ENCODE data around the gene TSNAXIP1. TPM values are rescaled to one million over a fixed set of nuclear protein-coding genes. Genes with fewer than 3 reads are reported as not detected.

Gene TSNAXIP1
- total and polyA plus RNA-seq, 2 experiments from 2014 or later: 3.1 to 5.8 TPM

DNA sequence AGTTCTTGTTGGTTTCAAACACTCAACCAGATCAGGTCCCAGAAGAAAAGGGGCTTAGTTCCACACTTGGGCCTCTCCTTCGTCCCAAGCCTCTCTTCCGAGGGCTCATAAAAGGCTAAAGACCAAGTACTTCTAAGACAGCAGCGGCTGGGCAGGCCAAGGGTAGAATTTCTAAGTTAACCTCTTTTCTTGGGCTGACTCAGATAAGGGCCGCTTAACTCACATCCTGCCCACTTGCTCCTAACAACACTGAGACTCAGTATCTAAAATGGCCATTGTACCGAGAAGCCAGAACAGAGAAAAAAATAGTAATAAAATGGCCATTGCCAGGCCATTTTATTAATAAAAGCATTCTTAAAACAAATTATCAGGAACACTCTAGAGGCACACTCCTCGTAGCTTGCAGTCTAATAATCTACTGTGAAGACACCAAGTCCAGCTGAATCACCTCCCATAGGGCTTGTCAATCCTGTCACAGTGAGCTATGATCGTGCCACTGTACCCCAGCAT is 42.5 kb upstream of the TSNAXIP1 start:
- Histone ChIP-seq H2AFZ (no peak overlapping the region), H3K4me3 (no peak overlapping the region), H3K79me2 (peaks cover 8% of the 10 kb centered on the region), H3K4me2 (no peak overlapping the region), H3K36me3 (replicated peaks; ENCODE audit: insufficient read depth, low read depth) (no peaks in the 10 kb centered on the region), H3K9me3 (ENCODE audit: low read depth) (no peaks in the 10 kb centered on the region), H3K4me1 (ENCODE audit: insufficient read depth) (no peaks in the 10 kb centered on the region), H4K20me1 (ENCODE audit: insufficient read depth, poor library complexity, severe bottlenecking) (peaks cover 6% of the 10 kb centered on the region), H3K9me2 (replicated peaks; ENCODE audit: insufficient read depth) (no peaks in the 10 kb centered on the region), H3K27me3 (no peaks in the 10 kb centered on the region), H3K27ac (no peak overlapping the region)
- DNase-seq (ENCODE audit: low spot score): no peak
- 68% methylated on average over 7 of the region's 7 CpGs for WGBS (ENCODE audit: low lambda C conversion rate, missing lambda C conversion rate)
- TF ChIP-seq EZH2 (IDR thresholded peaks at IDR 0.05; ENCODE audit: borderline replicate concordance): no peak
- TF ChIP-seq, protein P1, sequence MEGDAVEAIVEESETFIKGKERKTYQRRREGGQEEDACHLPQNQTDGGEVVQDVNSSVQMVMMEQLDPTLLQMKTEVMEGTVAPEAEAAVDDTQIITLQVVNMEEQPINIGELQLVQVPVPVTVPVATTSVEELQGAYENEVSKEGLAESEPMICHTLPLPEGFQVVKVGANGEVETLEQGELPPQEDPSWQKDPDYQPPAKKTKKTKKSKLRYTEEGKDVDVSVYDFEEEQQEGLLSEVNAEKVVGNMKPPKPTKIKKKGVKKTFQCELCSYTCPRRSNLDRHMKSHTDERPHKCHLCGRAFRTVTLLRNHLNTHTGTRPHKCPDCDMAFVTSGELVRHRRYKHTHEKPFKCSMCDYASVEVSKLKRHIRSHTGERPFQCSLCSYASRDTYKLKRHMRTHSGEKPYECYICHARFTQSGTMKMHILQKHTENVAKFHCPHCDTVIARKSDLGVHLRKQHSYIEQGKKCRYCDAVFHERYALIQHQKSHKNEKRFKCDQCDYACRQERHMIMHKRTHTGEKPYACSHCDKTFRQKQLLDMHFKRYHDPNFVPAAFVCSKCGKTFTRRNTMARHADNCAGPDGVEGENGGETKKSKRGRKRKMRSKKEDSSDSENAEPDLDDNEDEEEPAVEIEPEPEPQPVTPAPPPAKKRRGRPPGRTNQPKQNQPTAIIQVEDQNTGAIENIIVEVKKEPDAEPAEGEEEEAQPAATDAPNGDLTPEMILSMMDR (IDR thresholded peaks at IDR 0.05; ENCODE audit: poor library complexity): no peak
- TF ChIP-seq EZH2phosphoT487 (IDR thresholded peaks at IDR 0.05; ENCODE audit: low read depth, severe bottlenecking, unreplicated experiment): no peak

DNA sequence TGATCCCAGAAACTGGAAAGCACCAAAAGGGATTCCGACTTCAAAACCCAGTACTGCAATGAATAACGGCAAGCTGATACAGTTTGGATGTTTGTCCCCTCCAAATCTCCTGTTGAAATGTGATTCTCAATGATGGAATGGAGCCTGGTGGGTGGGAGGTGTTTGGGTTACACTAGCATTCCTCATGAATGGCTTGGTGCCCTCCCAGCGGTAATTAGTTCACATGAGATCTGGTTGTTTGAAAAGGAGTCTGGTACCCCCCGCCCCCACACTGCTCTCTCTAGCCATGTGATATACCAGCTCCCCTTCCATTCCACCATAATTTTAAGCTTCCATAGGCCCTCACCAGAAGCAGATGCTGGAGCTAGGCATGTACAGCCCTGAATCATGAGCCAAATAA is 40.4 kb upstream of the TSNAXIP1 start:
- no peaks in the 10 kb centered on the region for H3K9me3 ChIP-seq (ENCODE audit: low read depth)
- TF ChIP-seq, protein P1 (IDR thresholded peaks at IDR 0.05; ENCODE audit: poor library complexity): no peak
- TF ChIP-seq EZH2phosphoT487 (IDR thresholded peaks at IDR 0.05; ENCODE audit: low read depth, severe bottlenecking, unreplicated experiment): no peak
- H3K4me2 ChIP-seq: no peak overlapping the region
- H3K9me2 ChIP-seq (replicated peaks; ENCODE audit: insufficient read depth): no peaks in the 10 kb centered on the region
- peaks cover 8% of the 10 kb centered on the region for H3K79me2 ChIP-seq
- H4K20me1 ChIP-seq (ENCODE audit: insufficient read depth, poor library complexity, severe bottlenecking): no peaks in the 10 kb centered on the region
- WGBS (ENCODE audit: low lambda C conversion rate, missing lambda C conversion rate): 89% methylated on average over 4 of the region's 4 CpGs
- H2AFZ ChIP-seq: no peak overlapping the region
- H3K36me3 ChIP-seq (replicated peaks; ENCODE audit: insufficient read depth, low read depth): no peaks in the 10 kb centered on the region
- no peak overlapping the region for H3K4me3 ChIP-seq
- H3K27me3 ChIP-seq: no peaks in the 10 kb centered on the region
- H3K27ac ChIP-seq: no peak overlapping the region
- no peaks in the 10 kb centered on the region for H3K4me1 ChIP-seq (ENCODE audit: insufficient read depth)
- DNase-seq (ENCODE audit: low spot score): no peak

DNA sequence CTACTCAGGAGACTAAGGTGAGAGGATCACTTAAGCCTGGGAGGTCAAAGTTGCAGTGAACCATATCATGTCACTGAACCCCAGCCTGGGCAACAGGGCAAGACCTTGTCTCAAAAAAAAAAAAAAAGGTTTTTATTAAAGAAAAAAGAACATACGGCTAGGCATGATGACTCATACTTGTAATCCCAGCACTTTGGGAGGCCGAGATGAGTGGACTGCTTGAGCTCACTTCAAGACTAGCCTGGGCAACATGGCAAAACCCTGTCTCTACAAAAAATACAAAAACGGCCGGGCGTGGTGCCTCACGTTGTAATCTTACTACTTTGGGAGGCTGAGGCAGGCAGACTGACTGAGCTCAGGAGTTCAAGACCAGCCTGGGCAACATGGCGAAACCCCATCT is 38.7 kb upstream of the TSNAXIP1 start:
- H3K4me3 ChIP-seq: no peak overlapping the region
- WGBS (ENCODE audit: low lambda C conversion rate, missing lambda C conversion rate): 70% methylated on average over 7 of the region's 7 CpGs
- no peaks in the 10 kb centered on the region for H3K4me1 ChIP-seq (ENCODE audit: insufficient read depth)
- H2AFZ ChIP-seq: no peak overlapping the region
- H3K27ac ChIP-seq: no peak overlapping the region
- H3K79me2 ChIP-seq: peaks cover 7% of the 10 kb centered on the region
- peak; percentile 29 for DNase-seq (ENCODE audit: low spot score)
- H3K9me3 ChIP-seq (ENCODE audit: low read depth): no peaks in the 10 kb centered on the region
- no peaks in the 10 kb centered on the region for H3K27me3 ChIP-seq
- H3K9me2 ChIP-seq (replicated peaks; ENCODE audit: insufficient read depth): no peaks in the 10 kb centered on the region
- no peaks in the 10 kb centered on the region for H3K36me3 ChIP-seq (replicated peaks; ENCODE audit: insufficient read depth, low read depth)
- H3K4me2 ChIP-seq: no peak overlapping the region
- H4K20me1 ChIP-seq (ENCODE audit: insufficient read depth, poor library complexity, severe bottlenecking): peaks cover 9% of the 10 kb centered on the region
- TF ChIP-seq EZH2 (IDR thresholded peaks at IDR 0.05; ENCODE audit: borderline replicate concordance): no peak
- TF ChIP-seq, protein P1 (IDR thresholded peaks at IDR 0.05; ENCODE audit: poor library complexity): no peak
